GM12891 (cell line): Measurements from ENCODE around the gene RASSF4.

Source experiments
- DNase-seq: peaks from one replicate; pipeline ENCODE4 v3.0.0; 2011; ENCODE audit warnings: low spot score; ENCODE audit not compliant: insufficient read length
- FAIRE-seq: peaks from 2 replicates; lab custom pipeline; 2011; peaks lifted over from hg19 to GRCh38; lab: Jason Lieb, UNC
- PAX5 ChIP-seq: IDR thresholded peaks from 2 replicates; pipeline ENCODE4 v1.6.1; 2011; ENCODE audit warnings: low read length, moderate library complexity, mild to moderate bottlenecking; ENCODE audit not compliant: insufficient read depth, severe bottlenecking
- POLR2A ChIP-seq: IDR thresholded peaks from 2 replicates; pipeline ENCODE4 v1.6.1; 2011; ENCODE audit warnings: low read depth, low read length, control low read depth
- POLR2AphosphoS5 ChIP-seq: IDR thresholded peaks from 2 replicates; pipeline ENCODE4 v1.6.1; 2011; ENCODE audit warnings: low read depth, low read length, control low read depth
- POU2F2 ChIP-seq: IDR thresholded peaks from 2 replicates; pipeline ENCODE4 v1.6.1; 2011; ENCODE audit warnings: low read depth, mild to moderate bottlenecking, control low read depth, low read length, moderate library complexity
- SPI1 ChIP-seq: IDR thresholded peaks from 2 replicates; pipeline ENCODE4 v1.6.1; 2011; ENCODE audit warnings: low read depth, low read length, control low read depth
- TAF1 ChIP-seq: IDR thresholded peaks from 2 replicates; pipeline ENCODE4 v1.6.1; 2011; ENCODE audit warnings: low read depth, low read length, control low read depth

Gene RASSF4

GRCh38 chr10:44947371-44948152 lies 12.0 kb upstream of the RASSF4 start:
- peak; percentile 85 for FAIRE-seq
- no peak for DNase-seq

GRCh38 chr10:44948642-44949041 lies 11.0 kb upstream of the RASSF4 start:
- DNase-seq (no peak), FAIRE-seq (peak; percentile 66)
- TF ChIP-seq SPI1 (peak; percentile 44; the same call in 1 of the 2 replicates), POLR2AphosphoS5 (no peak)

More at GRCh38 chr10:44947371-44948152, 12.0 kb upstream of the RASSF4 start:
- TF ChIP-seq POLR2A: no peak
- TF ChIP-seq POLR2AphosphoS5: no peak
- peak; percentile 97 for TF ChIP-seq SPI1

GRCh38 chr10:44949127-44949802 lies 10.3 kb upstream of the RASSF4 start:
- DNase-seq (no peak), FAIRE-seq (peak; percentile 60)
- TF ChIP-seq POLR2AphosphoS5 (no peak), POU2F2 (no peak), POLR2A (no peak), PAX5 (no peak), SPI1 (no peak), TAF1 (no peak)

- no peak for DNase-seq
- FAIRE-seq: no peak
- TF ChIP-seq TAF1 (no peak), POU2F2 (no peak), PAX5 (no peak), SPI1 (no peak), POLR2AphosphoS5 (no peak), POLR2A (no peak)
Measured at GRCh38 chr10:44949915-44950314, 9.7 kb upstream of the RASSF4 start.

GRCh38 chr10:44950326-44951225 lies 9.0 kb upstream of the RASSF4 start:
- no peak for DNase-seq
- FAIRE-seq: no peak
- no peak for TF ChIP-seq POLR2AphosphoS5
- TF ChIP-seq POLR2A: no peak
- no peak for TF ChIP-seq POU2F2
- TF ChIP-seq PAX5: no peak
- TF ChIP-seq TAF1: no peak
- peak; percentile 81 for TF ChIP-seq SPI1

- FAIRE-seq (no peak), DNase-seq (no peak)
- TF ChIP-seq PAX5 (no peak), POLR2A (no peak), POLR2AphosphoS5 (no peak), TAF1 (no peak), SPI1 (no peak), POU2F2 (no peak)
Measured at GRCh38 chr10:44951576-44952226, 7.9 kb upstream of the RASSF4 start.

GRCh38 chr10:44952779-44953231 lies 6.8 kb upstream of the RASSF4 start:
- DNase-seq (no peak), FAIRE-seq (no peak)
- no peak for TF ChIP-seq POLR2A
- TF ChIP-seq POLR2AphosphoS5: no peak
- no peak for TF ChIP-seq PAX5
- TF ChIP-seq POU2F2: no peak
- TF ChIP-seq TAF1: no peak
- no peak for TF ChIP-seq SPI1

GRCh38 chr10:44954042-44954441 lies 5.6 kb upstream of the RASSF4 start:
- TF ChIP-seq PAX5 (no peak), SPI1 (no peak), POLR2AphosphoS5 (no peak), TAF1 (no peak)
- FAIRE-seq (no peak), DNase-seq (no peak)

GRCh38 chr10:44954962-44955361 lies 4.6 kb upstream of the RASSF4 start:
- DNase-seq: no peak
- TF ChIP-seq TAF1: no peak
- no peak for TF ChIP-seq SPI1
- TF ChIP-seq POLR2AphosphoS5: no peak
- TF ChIP-seq POLR2A: no peak
- no peak for TF ChIP-seq POU2F2
- TF ChIP-seq PAX5: no peak
- no peak for FAIRE-seq
